ENCODE results near the gene ST6GAL1. TPM values are rescaled to one million over a fixed set of nuclear protein-coding genes. Genes with fewer than 3 reads are reported as not detected.

ST6GAL1 gene
- total and polyA plus RNA-seq, 10 of the 15 experiments (the other 5 are each of a cell fraction or from before 2014, with no cell fraction given) = 74.2 to 248 (median 149) TPM

DNA sequence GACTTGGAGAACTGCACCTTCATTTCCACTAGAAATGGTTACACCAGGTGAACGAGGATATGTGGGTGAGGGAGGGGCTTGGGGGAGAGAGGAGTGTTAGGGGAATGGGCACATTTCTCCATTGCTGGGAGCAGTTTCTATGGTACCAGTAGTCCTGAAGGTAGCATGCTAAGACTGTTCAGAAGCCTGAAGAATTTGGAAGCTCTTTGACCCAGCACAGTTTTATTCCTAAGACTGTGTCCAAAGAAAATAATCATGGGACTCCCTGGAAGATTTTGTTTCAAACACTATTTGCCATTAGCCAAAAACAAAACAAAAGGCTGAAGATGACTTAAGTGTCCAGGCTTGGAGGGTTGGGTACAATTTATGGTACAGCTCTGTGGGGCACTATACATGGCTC is 32.1 kb downstream of the ST6GAL1 start (continued):
- TF ChIP-seq BCLAF1 (IDR thresholded peaks at IDR 0.05) = no peak
- TF ChIP-seq BCL11A (IDR thresholded peaks at IDR 0.05; ENCODE audit: low read depth, low read length) = no peak
- TF ChIP-seq, protein P1, sequence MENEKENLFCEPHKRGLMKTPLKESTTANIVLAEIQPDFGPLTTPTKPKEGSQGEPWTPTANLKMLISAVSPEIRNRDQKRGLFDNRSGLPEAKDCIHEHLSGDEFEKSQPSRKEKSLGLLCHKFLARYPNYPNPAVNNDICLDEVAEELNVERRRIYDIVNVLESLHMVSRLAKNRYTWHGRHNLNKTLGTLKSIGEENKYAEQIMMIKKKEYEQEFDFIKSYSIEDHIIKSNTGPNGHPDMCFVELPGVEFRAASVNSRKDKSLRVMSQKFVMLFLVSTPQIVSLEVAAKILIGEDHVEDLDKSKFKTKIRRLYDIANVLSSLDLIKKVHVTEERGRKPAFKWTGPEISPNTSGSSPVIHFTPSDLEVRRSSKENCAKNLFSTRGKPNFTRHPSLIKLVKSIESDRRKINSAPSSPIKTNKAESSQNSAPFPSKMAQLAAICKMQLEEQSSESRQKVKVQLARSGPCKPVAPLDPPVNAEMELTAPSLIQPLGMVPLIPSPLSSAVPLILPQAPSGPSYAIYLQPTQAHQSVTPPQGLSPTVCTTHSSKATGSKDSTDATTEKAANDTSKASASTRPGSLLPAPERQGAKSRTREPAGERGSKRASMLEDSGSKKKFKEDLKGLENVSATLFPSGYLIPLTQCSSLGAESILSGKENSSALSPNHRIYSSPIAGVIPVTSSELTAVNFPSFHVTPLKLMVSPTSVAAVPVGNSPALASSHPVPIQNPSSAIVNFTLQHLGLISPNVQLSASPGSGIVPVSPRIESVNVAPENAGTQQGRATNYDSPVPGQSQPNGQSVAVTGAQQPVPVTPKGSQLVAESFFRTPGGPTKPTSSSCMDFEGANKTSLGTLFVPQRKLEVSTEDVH (IDR thresholded peaks at IDR 0.05; ENCODE audit: low read depth, partially characterized antibody) = no peak
- TF ChIP-seq HDAC6 (IDR thresholded peaks at IDR 0.05; ENCODE audit: unreplicated experiment) = no peak
- TF ChIP-seq JUNB (IDR thresholded peaks at IDR 0.05) = no peak
- TF ChIP-seq, protein P2, sequence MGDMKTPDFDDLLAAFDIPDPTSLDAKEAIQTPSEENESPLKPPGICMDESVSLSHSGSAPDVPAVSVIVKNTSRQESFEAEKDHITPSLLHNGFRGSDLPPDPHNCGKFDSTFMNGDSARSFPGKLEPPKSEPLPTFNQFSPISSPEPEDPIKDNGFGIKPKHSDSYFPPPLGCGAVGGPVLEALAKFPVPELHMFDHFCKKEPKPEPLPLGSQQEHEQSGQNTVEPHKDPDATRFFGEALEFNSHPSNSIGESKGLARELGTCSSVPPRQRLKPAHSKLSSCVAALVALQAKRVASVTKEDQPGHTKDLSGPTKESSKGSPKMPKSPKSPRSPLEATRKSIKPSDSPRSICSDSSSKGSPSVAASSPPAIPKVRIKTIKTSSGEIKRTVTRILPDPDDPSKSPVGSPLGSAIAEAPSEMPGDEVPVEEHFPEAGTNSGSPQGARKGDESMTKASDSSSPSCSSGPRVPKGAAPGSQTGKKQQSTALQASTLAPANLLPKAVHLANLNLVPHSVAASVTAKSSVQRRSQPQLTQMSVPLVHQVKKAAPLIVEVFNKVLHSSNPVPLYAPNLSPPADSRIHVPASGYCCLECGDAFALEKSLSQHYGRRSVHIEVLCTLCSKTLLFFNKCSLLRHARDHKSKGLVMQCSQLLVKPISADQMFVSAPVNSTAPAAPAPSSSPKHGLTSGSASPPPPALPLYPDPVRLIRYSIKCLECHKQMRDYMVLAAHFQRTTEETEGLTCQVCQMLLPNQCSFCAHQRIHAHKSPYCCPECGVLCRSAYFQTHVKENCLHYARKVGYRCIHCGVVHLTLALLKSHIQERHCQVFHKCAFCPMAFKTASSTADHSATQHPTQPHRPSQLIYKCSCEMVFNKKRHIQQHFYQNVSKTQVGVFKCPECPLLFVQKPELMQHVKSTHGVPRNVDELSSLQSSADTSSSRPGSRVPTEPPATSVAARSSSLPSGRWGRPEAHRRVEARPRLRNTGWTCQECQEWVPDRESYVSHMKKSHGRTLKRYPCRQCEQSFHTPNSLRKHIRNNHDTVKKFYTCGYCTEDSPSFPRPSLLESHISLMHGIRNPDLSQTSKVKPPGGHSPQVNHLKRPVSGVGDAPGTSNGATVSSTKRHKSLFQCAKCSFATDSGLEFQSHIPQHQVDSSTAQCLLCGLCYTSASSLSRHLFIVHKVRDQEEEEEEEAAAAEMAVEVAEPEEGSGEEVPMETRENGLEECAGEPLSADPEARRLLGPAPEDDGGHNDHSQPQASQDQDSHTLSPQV (IDR thresholded peaks at IDR 0.05) = no peak
- no peak for TF ChIP-seq ATF7 (IDR thresholded peaks at IDR 0.05; ENCODE audit: low read depth)

Measured in GM12878 (cell line).